ENCODE results near the gene CNOT11. TPM values are rescaled to one million over a fixed set of nuclear protein-coding genes. Genes with fewer than 3 reads are reported as not detected.
"Not testable (repeated sequence)": the region's sequence is repeated elsewhere in the genome, so short reads cannot be mapped to it uniquely, and the experiment has no call there.

Gene CNOT11
- total RNA-seq, 1 donor from 2014 or later, result 38.3 TPM

DNA sequence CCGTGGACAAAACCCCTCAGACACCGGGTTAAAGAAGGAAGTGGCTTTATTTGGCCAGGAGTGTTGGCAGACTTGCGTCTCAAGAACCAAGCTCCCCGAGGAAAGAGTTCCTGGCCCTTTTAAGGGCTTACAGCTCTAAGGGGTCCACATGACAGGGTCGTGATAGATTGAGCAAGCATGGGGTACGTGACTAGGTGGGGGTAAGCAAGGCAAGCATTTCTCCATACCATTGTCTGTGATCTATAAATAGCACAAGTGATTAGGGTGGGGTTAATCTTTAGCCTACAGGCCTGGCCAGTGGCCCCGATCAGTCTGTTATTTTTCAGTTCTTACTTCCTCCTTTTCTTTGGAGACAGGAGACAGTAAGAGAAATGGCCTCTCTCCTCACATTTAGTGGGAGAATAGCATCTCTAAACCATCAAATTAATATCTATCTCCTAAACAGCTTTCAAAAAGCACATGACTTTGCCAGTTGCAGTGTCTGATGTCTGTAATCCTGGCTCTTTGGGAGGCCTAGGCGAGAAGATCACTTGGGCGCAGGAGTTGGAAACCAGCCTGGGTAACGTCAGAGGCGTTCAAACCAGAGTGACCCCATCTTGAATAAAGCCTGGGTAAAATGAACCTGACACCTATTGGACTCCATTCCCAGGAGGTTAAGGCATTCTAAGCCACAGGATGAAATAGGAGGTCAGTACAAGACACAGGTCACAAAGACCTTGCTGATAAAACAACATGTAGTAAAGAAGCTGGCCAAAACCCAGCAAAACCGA lies 18.3 kb upstream of the CNOT11 start:
- Mint-ChIP-seq H3K27ac (no peak overlapping the region), H3K27me3 (ENCODE audit: low read depth) (no peaks in the 10 kb centered on the region), H3K4me1 (peaks cover 1% of the 10 kb centered on the region), H3K9me3 (peaks cover 23% of the 10 kb centered on the region), H3K36me3 (no peaks in the 10 kb centered on the region), H3K4me3 (no peak overlapping the region)
- DNase-seq (ENCODE audit: low spot score in 2 of 2, unreplicated experiment in 2 of 2), result no peak
- TF ChIP-seq, protein P1, sequence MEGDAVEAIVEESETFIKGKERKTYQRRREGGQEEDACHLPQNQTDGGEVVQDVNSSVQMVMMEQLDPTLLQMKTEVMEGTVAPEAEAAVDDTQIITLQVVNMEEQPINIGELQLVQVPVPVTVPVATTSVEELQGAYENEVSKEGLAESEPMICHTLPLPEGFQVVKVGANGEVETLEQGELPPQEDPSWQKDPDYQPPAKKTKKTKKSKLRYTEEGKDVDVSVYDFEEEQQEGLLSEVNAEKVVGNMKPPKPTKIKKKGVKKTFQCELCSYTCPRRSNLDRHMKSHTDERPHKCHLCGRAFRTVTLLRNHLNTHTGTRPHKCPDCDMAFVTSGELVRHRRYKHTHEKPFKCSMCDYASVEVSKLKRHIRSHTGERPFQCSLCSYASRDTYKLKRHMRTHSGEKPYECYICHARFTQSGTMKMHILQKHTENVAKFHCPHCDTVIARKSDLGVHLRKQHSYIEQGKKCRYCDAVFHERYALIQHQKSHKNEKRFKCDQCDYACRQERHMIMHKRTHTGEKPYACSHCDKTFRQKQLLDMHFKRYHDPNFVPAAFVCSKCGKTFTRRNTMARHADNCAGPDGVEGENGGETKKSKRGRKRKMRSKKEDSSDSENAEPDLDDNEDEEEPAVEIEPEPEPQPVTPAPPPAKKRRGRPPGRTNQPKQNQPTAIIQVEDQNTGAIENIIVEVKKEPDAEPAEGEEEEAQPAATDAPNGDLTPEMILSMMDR (IDR thresholded peaks at IDR 0.05; ENCODE audit: unreplicated experiment), result no peak

DNA sequence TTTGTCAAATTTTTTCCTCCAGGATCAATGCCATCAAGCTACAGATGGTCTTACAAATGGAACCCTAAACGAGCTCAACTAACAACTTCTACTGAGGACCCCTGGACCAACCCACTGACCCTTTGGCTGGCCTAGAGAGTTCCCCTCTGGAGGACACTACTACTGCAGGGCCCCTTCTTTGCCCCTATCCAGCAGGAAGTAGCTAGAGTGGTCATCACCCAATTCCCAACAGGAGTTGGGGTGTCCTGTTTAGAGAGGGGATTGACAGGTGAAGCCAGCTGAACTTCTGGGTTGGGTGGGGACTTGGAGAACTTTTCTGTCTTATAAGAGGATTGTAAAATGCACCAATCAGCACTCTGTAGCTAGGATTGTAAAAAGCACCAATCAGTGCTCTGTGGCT lies 16.7 kb upstream of the CNOT11 start:
- not testable (repeated sequence) for H3K27me3 Mint-ChIP-seq (ENCODE audit: low read depth); H3K36me3 Mint-ChIP-seq; H3K4me3 Mint-ChIP-seq; DNase-seq (ENCODE audit: low spot score in 2 of 2, unreplicated experiment in 2 of 2); H3K27ac Mint-ChIP-seq; H3K4me1 Mint-ChIP-seq
- peaks cover 23% of the 10 kb centered on the region for H3K9me3 Mint-ChIP-seq

DNA sequence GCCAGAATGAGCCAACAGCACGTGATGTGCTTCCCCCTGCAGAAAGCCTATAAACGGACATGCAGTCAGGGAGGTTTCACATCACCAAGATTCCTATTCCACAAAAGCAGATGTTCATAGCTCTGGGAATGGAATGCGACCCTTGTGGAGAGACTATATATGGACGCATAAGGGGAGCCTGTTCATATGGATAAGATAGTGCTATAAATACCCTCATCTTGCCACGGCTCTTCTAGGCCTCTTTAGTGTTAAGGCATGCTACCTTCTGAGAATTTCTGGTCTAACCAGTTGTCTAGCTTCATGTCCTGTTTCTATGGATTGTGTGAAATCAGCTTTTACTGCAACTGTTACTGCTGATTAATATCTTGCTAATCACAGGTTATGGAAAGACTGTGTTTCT lies 14.7 kb upstream of the CNOT11 start:
- not testable (repeated sequence) for H3K36me3 Mint-ChIP-seq; H3K4me1 Mint-ChIP-seq; H3K4me3 Mint-ChIP-seq; H3K27ac Mint-ChIP-seq; H3K27me3 Mint-ChIP-seq (ENCODE audit: low read depth); DNase-seq (ENCODE audit: low spot score in 2 of 2, unreplicated experiment in 2 of 2)
- H3K9me3 Mint-ChIP-seq, result peaks cover 17% of the 10 kb centered on the region

DNA sequence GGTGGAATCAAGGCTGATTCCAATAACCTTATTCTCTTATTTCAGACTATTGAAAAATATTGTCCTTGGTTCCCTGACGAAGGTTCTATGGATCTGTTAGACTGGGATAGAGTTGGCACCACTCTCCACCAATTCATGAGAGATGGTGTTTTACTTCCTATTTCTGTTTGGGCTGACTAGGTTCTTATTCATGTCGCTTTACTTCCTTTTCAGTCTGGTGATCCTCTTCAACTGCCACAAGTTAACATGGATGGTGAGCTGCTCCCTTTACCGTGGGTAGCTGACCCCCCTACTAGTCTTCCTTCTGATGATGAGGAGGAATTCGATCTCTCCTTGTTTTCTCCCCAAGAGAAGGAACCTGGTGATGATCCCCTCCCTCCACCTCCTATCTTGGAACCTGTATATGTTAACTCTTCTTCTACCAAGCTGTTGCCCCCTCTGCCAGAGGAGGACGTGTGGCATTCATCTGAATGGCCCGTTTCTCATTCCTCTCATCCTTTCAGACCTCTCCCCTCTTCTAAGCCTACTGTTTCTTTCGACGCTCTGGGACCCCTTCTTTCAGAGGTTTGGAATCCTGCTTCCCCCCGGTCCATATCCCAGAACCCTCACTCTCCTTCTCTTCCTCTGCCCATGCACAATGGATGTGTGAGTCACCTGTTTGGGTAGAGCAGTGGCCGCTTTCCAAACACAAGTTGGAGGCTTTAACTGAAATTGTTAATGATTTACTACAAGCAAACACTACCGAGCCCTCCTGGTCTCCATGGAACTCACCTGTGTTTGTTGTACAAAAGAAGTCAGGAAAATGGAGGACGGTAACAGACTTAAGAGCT lies 13.5 kb upstream of the CNOT11 start:
- DNase-seq (ENCODE audit: low spot score in 2 of 2, unreplicated experiment in 2 of 2), result no peak
- H3K36me3 Mint-ChIP-seq, result peaks cover 2% of the 10 kb centered on the region

DNA sequence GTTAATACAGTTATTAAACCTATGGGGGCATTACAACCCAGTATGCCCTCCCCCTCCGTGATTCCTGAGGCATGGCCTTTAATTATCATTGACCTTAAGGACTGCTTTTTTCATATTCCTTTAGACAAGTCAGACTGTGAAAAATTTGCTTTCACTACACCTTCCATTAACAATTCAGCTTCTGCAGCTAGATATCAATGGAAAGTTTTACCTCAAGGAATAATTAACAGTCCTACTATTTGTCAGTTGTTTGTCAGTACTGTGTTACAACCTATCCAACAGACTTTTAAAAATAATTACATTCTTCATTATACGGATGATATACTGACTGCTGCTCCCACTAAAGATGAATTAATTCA lies 12.9 kb upstream of the CNOT11 start:
- H3K4me1 Mint-ChIP-seq; H3K36me3 Mint-ChIP-seq; H3K27me3 Mint-ChIP-seq (ENCODE audit: low read depth); H3K27ac Mint-ChIP-seq; H3K4me3 Mint-ChIP-seq; DNase-seq (ENCODE audit: low spot score in 2 of 2, unreplicated experiment in 2 of 2): not testable (repeated sequence)
- H3K9me3 Mint-ChIP-seq, result peaks cover 20% of the 10 kb centered on the region

More for the DNA sequence above, 13.5 kb upstream of the CNOT11 start:
- Mint-ChIP-seq H3K27ac (no peak overlapping the region), H3K9me3 (peaks cover 15% of the 10 kb centered on the region), H3K4me1 (peaks cover 10% of the 10 kb centered on the region), H3K4me3 (no peak overlapping the region), H3K27me3 (ENCODE audit: low read depth) (no peaks in the 10 kb centered on the region)
- TF ChIP-seq, protein P1 (IDR thresholded peaks at IDR 0.05; ENCODE audit: unreplicated experiment), result no peak

DNA sequence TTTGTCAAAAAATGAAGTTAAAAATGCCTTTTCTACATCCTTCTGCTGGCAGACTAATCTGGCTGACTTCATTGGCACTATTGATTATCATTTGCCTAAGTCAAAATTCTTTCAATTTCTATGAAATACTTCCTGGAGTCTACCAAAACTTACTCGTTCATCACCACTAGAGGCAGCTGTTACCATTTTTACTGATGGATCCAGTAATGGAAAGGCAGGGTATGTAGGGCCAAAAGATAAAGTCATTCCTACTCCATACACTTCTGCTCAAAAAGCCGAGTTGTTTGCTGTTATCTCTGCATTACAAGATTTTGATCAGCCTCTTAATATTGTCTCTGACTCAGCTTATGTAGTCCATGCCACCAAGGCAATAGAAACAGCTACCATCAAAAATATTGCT lies 12.0 kb upstream of the CNOT11 start:
- peaks cover 14% of the 10 kb centered on the region for H3K9me3 Mint-ChIP-seq

More for the DNA sequence above, 12.0 kb upstream of the CNOT11 start:
- not testable (repeated sequence) for H3K27ac Mint-ChIP-seq; H3K4me1 Mint-ChIP-seq; DNase-seq (ENCODE audit: low spot score in 2 of 2, unreplicated experiment in 2 of 2); H3K36me3 Mint-ChIP-seq; H3K4me3 Mint-ChIP-seq; H3K27me3 Mint-ChIP-seq (ENCODE audit: low read depth)
- TF ChIP-seq, protein P1 (IDR thresholded peaks at IDR 0.05; ENCODE audit: unreplicated experiment), result peak; percentile 37
